Gastroesophageal sphincter (tissue), 3 donors: Measurements from ENCODE around the gene CDAN1.

ENCODE experiments used
- EP300 ChIP-seq: sonication (generic); formaldehyde crosslinking; IDR thresholded peaks from one replicate; pipeline ENCODE4 v1.6.1; 2017; ENCODE audit warnings: antibody characterized with exemption, mild to moderate bottlenecking
- POLR2A ChIP-seq, 2 donors: fragments of 450-650 bp; IDR thresholded peaks; one replicate each; pipeline ENCODE4 v1.6.1; 2017; ENCODE audit warnings: antibody characterized with exemption in 2 of 2, mild to moderate bottlenecking in 2 of 2, moderate library complexity in 1 of 2
- POLR2AphosphoS5 ChIP-seq: sonication (generic); formaldehyde crosslinking; IDR thresholded peaks from one replicate; pipeline ENCODE4 v1.6.1; 2017; ENCODE audit warnings: antibody characterized with exemption
- TF ChIP-seq, protein P1 (sequence below), 4 experiments: fragments of 200-600 bp in 2 of 4; fragments of 450-650 bp in 2 of 4; sonication (generic) in 1 of 4; IDR thresholded peaks; one replicate each; pipeline ENCODE4 v1.5.1; 2017 to 2019; ENCODE audit warnings: antibody characterized with exemption in 4 of 4, mild to moderate bottlenecking in 2 of 4, moderate library complexity in 2 of 4

DNA sequence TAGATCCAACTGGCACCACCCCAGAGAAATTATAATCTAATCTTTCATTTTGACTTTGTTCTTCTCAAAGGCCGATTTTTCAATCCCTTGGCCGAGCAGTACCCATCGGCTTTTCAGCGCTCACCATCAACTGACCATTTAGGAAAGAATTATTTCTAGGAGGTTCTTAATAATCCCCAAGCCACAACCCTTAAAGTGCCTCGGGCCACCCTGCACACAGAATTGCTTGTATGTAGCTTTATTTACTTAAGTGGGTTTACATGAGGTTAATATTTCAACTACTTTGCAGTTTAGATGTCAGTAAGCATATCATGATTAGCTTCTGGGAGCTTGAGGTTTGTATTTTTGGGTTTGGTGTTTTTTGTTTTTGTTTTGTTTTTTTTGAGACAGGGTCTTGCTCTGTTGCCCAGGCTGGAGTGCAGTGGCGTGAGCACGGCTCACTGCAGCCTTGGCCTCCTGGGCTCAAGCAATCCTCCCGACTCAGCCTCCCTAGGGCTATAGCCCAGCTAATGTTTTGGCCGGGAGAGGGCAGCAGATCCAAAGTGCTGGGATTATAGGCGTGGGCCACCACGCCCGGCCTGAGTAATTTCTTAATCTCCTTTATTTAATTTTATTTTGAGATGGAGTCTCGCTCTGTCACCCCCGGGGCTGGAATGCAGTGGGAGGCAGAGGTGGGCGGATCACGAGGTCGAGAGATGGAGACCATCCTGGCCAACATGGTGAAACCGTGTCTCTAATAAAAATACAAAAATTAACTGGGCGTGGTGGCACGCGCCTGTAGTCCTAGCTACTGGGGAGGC lies 801 bp upstream of the CDAN1 start:
- TF ChIP-seq, protein P1, sequence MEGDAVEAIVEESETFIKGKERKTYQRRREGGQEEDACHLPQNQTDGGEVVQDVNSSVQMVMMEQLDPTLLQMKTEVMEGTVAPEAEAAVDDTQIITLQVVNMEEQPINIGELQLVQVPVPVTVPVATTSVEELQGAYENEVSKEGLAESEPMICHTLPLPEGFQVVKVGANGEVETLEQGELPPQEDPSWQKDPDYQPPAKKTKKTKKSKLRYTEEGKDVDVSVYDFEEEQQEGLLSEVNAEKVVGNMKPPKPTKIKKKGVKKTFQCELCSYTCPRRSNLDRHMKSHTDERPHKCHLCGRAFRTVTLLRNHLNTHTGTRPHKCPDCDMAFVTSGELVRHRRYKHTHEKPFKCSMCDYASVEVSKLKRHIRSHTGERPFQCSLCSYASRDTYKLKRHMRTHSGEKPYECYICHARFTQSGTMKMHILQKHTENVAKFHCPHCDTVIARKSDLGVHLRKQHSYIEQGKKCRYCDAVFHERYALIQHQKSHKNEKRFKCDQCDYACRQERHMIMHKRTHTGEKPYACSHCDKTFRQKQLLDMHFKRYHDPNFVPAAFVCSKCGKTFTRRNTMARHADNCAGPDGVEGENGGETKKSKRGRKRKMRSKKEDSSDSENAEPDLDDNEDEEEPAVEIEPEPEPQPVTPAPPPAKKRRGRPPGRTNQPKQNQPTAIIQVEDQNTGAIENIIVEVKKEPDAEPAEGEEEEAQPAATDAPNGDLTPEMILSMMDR (IDR thresholded peaks at IDR 0.05) = peak in 1 of 4 experiments; percentile 25
- TF ChIP-seq EP300 = no peak
- no peak for TF ChIP-seq POLR2A (IDR thresholded peaks at IDR 0.05)
- no peak for TF ChIP-seq POLR2AphosphoS5
